Measurements from ENCODE around the gene DSG3. TPM values are rescaled to one million over a fixed set of nuclear protein-coding genes. Genes with fewer than 3 reads are reported as not detected.

Gene DSG3
- total RNA-seq, 2 donors from 2014 or later, result not detected

- 74 to 80% methylated on average over 2 of the region's 2 CpGs for whole genome bisulfite sequencing, 2 donors
- no peak overlapping the region for H3K27ac ChIP-seq
- H3K36me3 ChIP-seq (replicated peaks in 1 of 2; ENCODE audit: insufficient read depth in 1 of 2, low read depth in 2 of 2), result no peaks in the 10 kb centered on the region
- no peaks in the 10 kb centered on the region for H3K4me1 ChIP-seq
- H3K27me3 ChIP-seq, result no peaks in the 10 kb centered on the region
- H3K4me3 ChIP-seq, result no peak overlapping the region
- ATAC-seq, result no peak
- DNase-seq, result no peak
- intact Hi-C loops (cut with DNase I), result no loop called here
- H3K9me3 ChIP-seq, result no peaks in the 10 kb centered on the region
- TF ChIP-seq POLR2A (IDR thresholded peaks at IDR 0.05) (no peak), CTCF (IDR thresholded peaks at IDR 0.05) (no peak)
Measured at GRCh38 chr18:31420524-31420923, 27.0 kb upstream of the DSG3 start.

GRCh38 chr18:31424383-31424988 is 23.1 kb upstream of the DSG3 start:
- DNase-seq (peak in 3 of 4 donors; percentile 12 to 39 (median 27)), ATAC-seq (no peak)
- no peaks in the 10 kb centered on the region for H3K36me3 ChIP-seq (replicated peaks in 1 of 2; ENCODE audit: insufficient read depth in 1 of 2, low read depth in 2 of 2)
- H3K4me3 ChIP-seq, result no peak overlapping the region
- intact Hi-C loops (cut with DNase I), result no loop called here
- H3K27ac ChIP-seq, result no peak overlapping the region
- H3K27me3 ChIP-seq, result no peaks in the 10 kb centered on the region
- no peaks in the 10 kb centered on the region for H3K9me3 ChIP-seq
- TF ChIP-seq CTCF (IDR thresholded peaks at IDR 0.05) (peak in 6 of 7 experiments; percentile 31 to 63 (median 50)), POLR2A (IDR thresholded peaks at IDR 0.05) (no peak)
- WGBS, 2 donors, result 31% methylated on average over 7 of the region's 7 CpGs
- H3K4me1 ChIP-seq, result no peaks in the 10 kb centered on the region

GRCh38 chr18:31426021-31426420 is 21.5 kb upstream of the DSG3 start:
- Histone ChIP-seq H3K9me3 (no peaks in the 10 kb centered on the region), H3K27ac (no peak overlapping the region), H3K27me3 (no peaks in the 10 kb centered on the region), H3K36me3 (replicated peaks in 1 of 2; ENCODE audit: insufficient read depth in 1 of 2, low read depth in 2 of 2) (no peaks in the 10 kb centered on the region), H3K4me1 (no peaks in the 10 kb centered on the region), H3K4me3 (no peak overlapping the region)
- TF ChIP-seq POLR2A (IDR thresholded peaks at IDR 0.05) (no peak), CTCF (IDR thresholded peaks at IDR 0.05) (no peak)
- ATAC-seq (no peak), DNase-seq (no peak)
- intact Hi-C loops (cut with DNase I), result no loop called here
- WGBS, 2 donors, result 63 to 66% methylated on average over 2 of the region's 2 CpGs

GRCh38 chr18:31426871-31427406 is 20.6 kb upstream of the DSG3 start:
- Histone ChIP-seq H3K36me3 (replicated peaks in 1 of 2; ENCODE audit: insufficient read depth in 1 of 2, low read depth in 2 of 2) (no peaks in the 10 kb centered on the region), H3K4me3 (no peak overlapping the region), H3K4me1 (no peaks in the 10 kb centered on the region), H3K9me3 (no peaks in the 10 kb centered on the region), H3K27me3 (no peaks in the 10 kb centered on the region), H3K27ac (no peak overlapping the region)
- intact Hi-C loops (cut with DNase I), result no loop called here
- WGBS, 2 donors, result 70 to 73% methylated on average over 5 of the region's 5 CpGs
- no peak for DNase-seq
- ATAC-seq, result no peak
- no peak for TF ChIP-seq POLR2A (IDR thresholded peaks at IDR 0.05)
- TF ChIP-seq CTCF (IDR thresholded peaks at IDR 0.05), result no peak

- DNase-seq (no peak), ATAC-seq (no peak)
- intact Hi-C loops (cut with DNase I), result no loop called here
- H3K4me1 ChIP-seq, result no peaks in the 10 kb centered on the region
- H3K9me3 ChIP-seq, result no peaks in the 10 kb centered on the region
- WGBS, 2 donors, result 87 to 92% methylated on average over 1 of the region's 1 CpG
- no peak overlapping the region for H3K27ac ChIP-seq
- no peaks in the 10 kb centered on the region for H3K27me3 ChIP-seq
- H3K4me3 ChIP-seq, result no peak overlapping the region
- TF ChIP-seq CTCF (IDR thresholded peaks at IDR 0.05), result no peak
- TF ChIP-seq POLR2A (IDR thresholded peaks at IDR 0.05), result no peak
- no peaks in the 10 kb centered on the region for H3K36me3 ChIP-seq (replicated peaks in 1 of 2; ENCODE audit: insufficient read depth in 1 of 2, low read depth in 2 of 2)
Measured at GRCh38 chr18:31428211-31428610, 19.3 kb upstream of the DSG3 start.
